ENCODE data around the gene GSTO1. TPM values are rescaled to one million over a fixed set of nuclear protein-coding genes. Genes with fewer than 3 reads are reported as not detected.

The GSTO1 gene
- polyA plus RNA-seq, 2 donors = 57.4 to 63.1 TPM

GRCh38 chr10:104268713-104269645, 14.3 kb downstream of the GSTO1 start, which contains the start of gene GSTO2:
Gene GSTO2, plus strand, starts transcription at chr10:104269184. Its CDS starts 5,732 bp downstream, at chr10:104274916.
- Histone ChIP-seq H3K4me3 (ENCODE audit: low read depth in 1 of 2, low read length in 2 of 2) (peak within 1 kb of the TSS; percentile 61 to 77), H3K27ac (ENCODE audit: low read depth in 2 of 2, low read length in 1 of 2) (peak within 1 kb of the TSS; percentile 84 to 86), H3K27me3 (ENCODE audit: control insufficient read depth in 1 of 2, insufficient read depth in 2 of 2, low read length in 2 of 2) (no peaks in the 10 kb centered on the region), H3K36me3 (ENCODE audit: control insufficient read depth in 2 of 2, insufficient read depth in 2 of 2, low read length in 1 of 2) (peaks cover 0 to 4% of the 10 kb centered on the region in 2 donors), H3K4me1 (ENCODE audit: control insufficient read depth in 2 of 2, insufficient read depth in 2 of 2, low read length in 1 of 2) (no peaks in the 10 kb centered on the region), H3K9me3 (ENCODE audit: control insufficient read depth in 2 of 2, insufficient read depth in 1 of 2, low read depth in 1 of 2, low read length in 1 of 2) (no peaks in the 10 kb centered on the region)
- WGBS, 2 donors = 4 to 6% methylated on average over 55 to 59 of the region's 59 CpGs

GRCh38 chr10:104273286-104273685, 18.6 kb downstream of the GSTO1 start:
- Histone ChIP-seq H3K9me3 (ENCODE audit: control insufficient read depth in 2 of 2, insufficient read depth in 1 of 2, low read depth in 1 of 2, low read length in 1 of 2) (no peaks in the 10 kb centered on the region), H3K36me3 (ENCODE audit: control insufficient read depth in 2 of 2, insufficient read depth in 2 of 2, low read length in 1 of 2) (no peaks in the 10 kb centered on the region), H3K27ac (ENCODE audit: low read depth in 2 of 2, low read length in 1 of 2) (no peak overlapping the region), H3K4me1 (ENCODE audit: control insufficient read depth in 2 of 2, insufficient read depth in 2 of 2, low read length in 1 of 2) (no peaks in the 10 kb centered on the region), H3K27me3 (ENCODE audit: control insufficient read depth in 1 of 2, insufficient read depth in 2 of 2, low read length in 2 of 2) (no peaks in the 10 kb centered on the region), H3K4me3 (ENCODE audit: low read depth in 1 of 2, low read length in 2 of 2) (no peak overlapping the region)
- 81 to 85% methylated on average over 1 of the region's 1 CpG for WGBS, 2 donors

GRCh38 chr10:104273899-104274575, 19.3 kb downstream of the GSTO1 start:
- Histone ChIP-seq H3K9me3 (ENCODE audit: control insufficient read depth in 2 of 2, insufficient read depth in 1 of 2, low read depth in 1 of 2, low read length in 1 of 2) (no peaks in the 10 kb centered on the region), H3K4me1 (ENCODE audit: control insufficient read depth in 2 of 2, insufficient read depth in 2 of 2, low read length in 1 of 2) (no peaks in the 10 kb centered on the region), H3K27ac (ENCODE audit: low read depth in 2 of 2, low read length in 1 of 2) (no peak overlapping the region), H3K27me3 (ENCODE audit: control insufficient read depth in 1 of 2, insufficient read depth in 2 of 2, low read length in 2 of 2) (no peaks in the 10 kb centered on the region), H3K4me3 (ENCODE audit: low read depth in 1 of 2, low read length in 2 of 2) (no peak overlapping the region), H3K36me3 (ENCODE audit: control insufficient read depth in 2 of 2, insufficient read depth in 2 of 2, low read length in 1 of 2) (no peaks in the 10 kb centered on the region)
- 62 to 72% methylated on average over 4 of the region's 4 CpGs for WGBS, 2 donors

GRCh38 chr10:104274762-104275721, 20.4 kb downstream of the GSTO1 start:
- Histone ChIP-seq H3K9me3 (ENCODE audit: control insufficient read depth in 2 of 2, insufficient read depth in 1 of 2, low read depth in 1 of 2, low read length in 1 of 2) (no peaks in the 10 kb centered on the region), H3K27ac (ENCODE audit: low read depth in 2 of 2, low read length in 1 of 2) (peak overlapping the region in 1 of 2 donors; percentile 62), H3K27me3 (ENCODE audit: control insufficient read depth in 1 of 2, insufficient read depth in 2 of 2, low read length in 2 of 2) (no peaks in the 10 kb centered on the region), H3K4me3 (ENCODE audit: low read depth in 1 of 2, low read length in 2 of 2) (peak overlapping the region; percentile 50 to 67), H3K36me3 (ENCODE audit: control insufficient read depth in 2 of 2, insufficient read depth in 2 of 2, low read length in 1 of 2) (no peaks in the 10 kb centered on the region), H3K4me1 (ENCODE audit: control insufficient read depth in 2 of 2, insufficient read depth in 2 of 2, low read length in 1 of 2) (no peaks in the 10 kb centered on the region)
- WGBS, 2 donors = 14 to 19% methylated on average over 42 of the region's 42 CpGs

- Histone ChIP-seq H3K4me3 (ENCODE audit: low read depth in 1 of 2, low read length in 2 of 2) (no peak overlapping the region), H3K27me3 (ENCODE audit: control insufficient read depth in 1 of 2, insufficient read depth in 2 of 2, low read length in 2 of 2) (no peaks in the 10 kb centered on the region), H3K27ac (ENCODE audit: low read depth in 2 of 2, low read length in 1 of 2) (no peak overlapping the region), H3K36me3 (ENCODE audit: control insufficient read depth in 2 of 2, insufficient read depth in 2 of 2, low read length in 1 of 2) (no peaks in the 10 kb centered on the region), H3K4me1 (ENCODE audit: control insufficient read depth in 2 of 2, insufficient read depth in 2 of 2, low read length in 1 of 2) (no peaks in the 10 kb centered on the region), H3K9me3 (ENCODE audit: control insufficient read depth in 2 of 2, insufficient read depth in 1 of 2, low read depth in 1 of 2, low read length in 1 of 2) (no peaks in the 10 kb centered on the region)
- 69 to 75% methylated on average over 1 of the region's 1 CpG for WGBS, 2 donors
Measured at GRCh38 chr10:104276192-104276591, 21.5 kb downstream of the GSTO1 start.

GRCh38 chr10:104277785-104278184, 23.1 kb downstream of the GSTO1 start:
- Histone ChIP-seq H3K9me3 (ENCODE audit: control insufficient read depth in 2 of 2, insufficient read depth in 1 of 2, low read depth in 1 of 2, low read length in 1 of 2) (no peaks in the 10 kb centered on the region), H3K4me3 (ENCODE audit: low read depth in 1 of 2, low read length in 2 of 2) (no peak overlapping the region), H3K27me3 (ENCODE audit: control insufficient read depth in 1 of 2, insufficient read depth in 2 of 2, low read length in 2 of 2) (no peaks in the 10 kb centered on the region), H3K36me3 (ENCODE audit: control insufficient read depth in 2 of 2, insufficient read depth in 2 of 2, low read length in 1 of 2) (no peaks in the 10 kb centered on the region), H3K4me1 (ENCODE audit: control insufficient read depth in 2 of 2, insufficient read depth in 2 of 2, low read length in 1 of 2) (no peaks in the 10 kb centered on the region), H3K27ac (ENCODE audit: low read depth in 2 of 2, low read length in 1 of 2) (no peak overlapping the region)
- WGBS, 2 donors = 65 to 69% methylated on average over 2 of the region's 2 CpGs

GRCh38 chr10:104279550-104280259, 25.0 kb downstream of the GSTO1 start:
- Histone ChIP-seq H3K27ac (ENCODE audit: low read depth in 2 of 2, low read length in 1 of 2) (no peak overlapping the region), H3K27me3 (ENCODE audit: control insufficient read depth in 1 of 2, insufficient read depth in 2 of 2, low read length in 2 of 2) (no peaks in the 10 kb centered on the region), H3K4me3 (ENCODE audit: low read depth in 1 of 2, low read length in 2 of 2) (no peak overlapping the region), H3K4me1 (ENCODE audit: control insufficient read depth in 2 of 2, insufficient read depth in 2 of 2, low read length in 1 of 2) (no peaks in the 10 kb centered on the region), H3K9me3 (ENCODE audit: control insufficient read depth in 2 of 2, insufficient read depth in 1 of 2, low read depth in 1 of 2, low read length in 1 of 2) (no peaks in the 10 kb centered on the region), H3K36me3 (ENCODE audit: control insufficient read depth in 2 of 2, insufficient read depth in 2 of 2, low read length in 1 of 2) (no peaks in the 10 kb centered on the region)
- 89 to 94% methylated on average over 3 of the region's 3 CpGs for WGBS, 2 donors

- no peak overlapping the region for H3K27ac ChIP-seq (ENCODE audit: low read depth in 2 of 2, low read length in 1 of 2)
- no peaks in the 10 kb centered on the region for H3K9me3 ChIP-seq (ENCODE audit: control insufficient read depth in 2 of 2, insufficient read depth in 1 of 2, low read depth in 1 of 2, low read length in 1 of 2)
- WGBS, 2 donors = 82 to 83% methylated on average over 3 of the region's 3 CpGs
- no peaks in the 10 kb centered on the region for H3K27me3 ChIP-seq (ENCODE audit: control insufficient read depth in 1 of 2, insufficient read depth in 2 of 2, low read length in 2 of 2)
- no peaks in the 10 kb centered on the region for H3K4me1 ChIP-seq (ENCODE audit: control insufficient read depth in 2 of 2, insufficient read depth in 2 of 2, low read length in 1 of 2)
- H3K36me3 ChIP-seq (ENCODE audit: control insufficient read depth in 2 of 2, insufficient read depth in 2 of 2, low read length in 1 of 2) = no peaks in the 10 kb centered on the region
- H3K4me3 ChIP-seq (ENCODE audit: low read depth in 1 of 2, low read length in 2 of 2) = no peak overlapping the region
Measured at GRCh38 chr10:104281694-104282093, 27.0 kb downstream of the GSTO1 start.

Measured in esophagus (tissue), 2 donors.